LNCaP clone FGC (cell line): ENCODE data around the gene CCDC27.

Experiments
- DNase-seq: peaks from one replicate; pipeline ENCODE4 v3.0.0-alpha.2; 2011; ENCODE audit warnings: low read depth
- H3K4me3 ChIP-seq: 2 replicates; pipeline ENCODE4 v1.5.1; 2011; ENCODE audit warnings: mild to moderate bottlenecking, low read depth, low read length, control low read depth
- CTCF ChIP-seq: IDR thresholded peaks from 2 replicates; pipeline ENCODE4 v1.5.1; 2012; ENCODE audit warnings: mild to moderate bottlenecking; ENCODE audit not compliant: control insufficient read depth, insufficient read depth; ENCODE audit errors: extremely low read depth

Gene CCDC27

GRCh38 chr1:3753656-3754454, 1.6 kb downstream of the CCDC27 start:
- TF ChIP-seq CTCF, result no peak
- no peak overlapping the region for H3K4me3 ChIP-seq
- DNase-seq, result no peak

GRCh38 chr1:3756394-3756793, 4.1 kb downstream of the CCDC27 start:
- no peak overlapping the region for H3K4me3 ChIP-seq
- no peak for DNase-seq
- no peak for TF ChIP-seq CTCF

- no peak for DNase-seq
- H3K4me3 ChIP-seq, result no peak overlapping the region
Measured at GRCh38 chr1:3759164-3759563, 6.9 kb downstream of the CCDC27 start.

GRCh38 chr1:3759796-3760195, 7.5 kb downstream of the CCDC27 start:
- no peak for DNase-seq

More at GRCh38 chr1:3759164-3759563, 6.9 kb downstream of the CCDC27 start:
- TF ChIP-seq CTCF, result no peak

GRCh38 chr1:3761296-3762010, 9.2 kb downstream of the CCDC27 start:
- TF ChIP-seq CTCF, result no peak
- H3K4me3 ChIP-seq, result no peak overlapping the region
- DNase-seq, result no peak

More at GRCh38 chr1:3759796-3760195, 7.5 kb downstream of the CCDC27 start:
- no peak for TF ChIP-seq CTCF
- no peak overlapping the region for H3K4me3 ChIP-seq

- DNase-seq, result no peak
- TF ChIP-seq CTCF, result no peak
- H3K4me3 ChIP-seq, result no peak overlapping the region
Measured at GRCh38 chr1:3762151-3762872, 10.1 kb downstream of the CCDC27 start.
